ENCODE results near the gene NDUFS6.
"Not testable (repeated sequence)": the region's sequence is repeated elsewhere in the genome, so short reads cannot be mapped to it uniquely, and the experiment has no call there.

Gene NDUFS6

DNA sequence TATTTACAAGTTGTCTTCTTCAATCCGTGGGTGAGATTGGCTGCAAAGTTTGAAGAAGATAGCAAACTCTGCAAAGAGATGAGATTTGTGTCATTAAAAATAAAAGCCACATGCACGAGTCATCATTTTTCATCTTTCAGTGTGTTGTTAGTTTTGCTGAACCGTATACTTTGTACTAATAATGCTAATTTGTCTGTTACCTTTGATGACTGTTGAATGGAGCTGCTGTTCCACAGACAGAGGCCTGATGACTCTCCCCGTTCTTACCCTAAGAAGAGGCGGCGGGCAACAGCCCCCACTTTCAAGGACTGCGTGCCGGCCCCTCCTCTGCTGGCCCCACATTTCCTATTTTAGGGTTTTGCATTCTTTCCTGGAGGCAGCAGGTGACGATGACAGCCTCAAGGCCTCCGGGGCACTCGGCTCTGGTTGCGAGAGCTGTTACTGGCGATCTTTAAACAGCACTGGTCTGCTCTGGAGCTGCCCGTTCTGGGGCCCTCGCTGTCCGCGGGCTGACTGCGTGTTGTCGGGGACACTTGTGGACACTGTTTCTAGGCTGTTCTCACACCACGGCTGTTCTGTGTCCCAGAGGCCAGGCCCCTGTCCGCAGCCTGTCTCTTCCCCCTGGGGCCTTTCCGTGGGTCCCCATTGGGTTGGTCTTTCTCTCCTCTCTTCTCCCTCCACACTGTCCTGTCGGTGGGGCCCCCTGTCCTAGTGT lies 35.1 kb downstream of the NDUFS6 start:
- no peak for DNase-seq

DNA sequence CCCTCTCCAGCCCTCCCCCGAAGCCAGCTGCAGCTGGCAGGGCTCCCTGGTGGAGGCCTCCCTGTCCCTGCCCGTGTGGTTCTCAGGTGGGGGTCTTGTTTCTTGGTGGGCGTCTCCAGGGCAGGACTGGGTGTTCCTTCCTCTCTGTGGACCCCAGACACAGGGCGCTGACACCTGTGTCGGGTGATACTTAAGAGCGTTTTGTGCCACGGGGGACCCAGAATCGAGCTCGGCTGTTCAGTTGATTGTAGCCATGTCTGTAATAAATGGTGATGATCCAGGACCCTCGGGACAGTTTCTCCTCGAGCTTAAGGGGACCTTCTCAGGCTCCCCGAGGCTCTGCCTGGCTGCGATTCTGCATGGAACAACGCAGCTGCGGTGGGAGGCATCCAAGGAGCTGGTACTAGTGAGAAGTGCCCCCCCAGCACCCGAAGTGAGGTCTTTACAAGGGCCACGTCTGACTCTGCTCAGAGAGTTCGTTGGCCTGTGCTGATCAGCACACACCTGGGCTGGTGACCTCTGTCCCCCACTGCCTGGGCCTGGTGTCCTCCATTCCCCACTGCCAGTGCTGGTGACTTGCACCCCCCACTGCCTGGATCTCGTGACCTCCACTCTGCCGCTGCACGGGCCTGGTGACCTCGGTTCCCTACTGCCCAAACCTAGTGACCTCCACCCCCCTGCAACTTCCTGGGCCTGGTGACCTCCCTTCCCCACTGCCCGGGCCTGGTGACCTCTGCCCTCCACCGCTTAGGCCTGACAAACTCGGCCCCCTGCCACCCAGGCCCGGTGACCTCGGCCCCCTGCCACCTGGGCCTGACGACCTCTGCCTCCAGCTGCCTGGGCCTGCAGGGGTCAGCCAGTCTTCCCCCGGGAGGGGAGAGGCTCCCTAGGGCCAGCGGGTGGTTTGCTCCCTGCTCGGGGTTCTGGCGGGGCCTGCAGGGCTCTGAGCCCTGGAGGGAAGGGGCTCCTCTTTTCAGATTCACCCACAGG lies 36.0 kb downstream of the NDUFS6 start:
- no peak for DNase-seq

DNA sequence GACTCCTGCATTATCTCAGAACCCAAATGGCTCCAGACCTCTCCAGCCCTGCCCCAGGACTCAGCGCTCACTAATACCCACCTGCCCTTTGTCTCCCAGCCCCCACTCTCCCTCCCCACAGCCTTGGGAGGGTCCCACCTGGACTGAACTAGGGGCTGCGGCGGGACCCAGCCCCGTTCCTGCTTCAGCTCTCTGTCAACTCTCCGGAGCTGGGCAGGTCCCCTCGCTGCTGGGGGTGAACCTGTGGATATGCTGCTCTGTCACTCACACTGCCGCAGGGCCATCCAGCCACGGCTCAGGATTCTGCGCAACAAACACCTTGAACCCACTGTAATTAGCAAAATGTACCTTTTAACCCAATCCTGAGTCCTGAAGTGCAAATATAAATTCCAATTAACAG lies 36.8 kb downstream of the NDUFS6 start:
- DNase-seq = no peak

DNA sequence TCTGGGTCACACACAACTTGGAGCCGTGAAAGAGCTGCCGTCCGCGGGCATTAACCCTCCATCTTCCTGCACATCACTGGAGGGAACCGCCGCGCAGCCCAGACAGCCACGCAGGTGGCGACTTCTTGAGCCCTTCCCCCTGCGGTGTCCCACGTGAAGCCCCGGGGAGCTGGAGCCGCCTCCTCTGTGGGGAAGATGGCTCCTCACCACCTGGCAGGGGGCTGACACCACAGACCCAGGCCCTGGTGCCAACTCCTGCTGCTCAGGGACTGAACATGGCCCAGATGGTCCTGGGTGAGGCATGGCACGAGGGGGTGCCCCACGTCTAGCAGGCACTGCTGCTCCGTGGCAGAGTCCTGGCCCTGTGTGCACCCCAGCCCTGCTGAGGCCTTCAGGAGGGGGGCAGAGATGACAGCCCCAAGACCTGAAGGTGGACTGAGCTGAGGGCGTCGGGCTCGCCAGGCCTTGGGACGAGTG lies 38.9 kb downstream of the NDUFS6 start:
- no peak for DNase-seq

DNA sequence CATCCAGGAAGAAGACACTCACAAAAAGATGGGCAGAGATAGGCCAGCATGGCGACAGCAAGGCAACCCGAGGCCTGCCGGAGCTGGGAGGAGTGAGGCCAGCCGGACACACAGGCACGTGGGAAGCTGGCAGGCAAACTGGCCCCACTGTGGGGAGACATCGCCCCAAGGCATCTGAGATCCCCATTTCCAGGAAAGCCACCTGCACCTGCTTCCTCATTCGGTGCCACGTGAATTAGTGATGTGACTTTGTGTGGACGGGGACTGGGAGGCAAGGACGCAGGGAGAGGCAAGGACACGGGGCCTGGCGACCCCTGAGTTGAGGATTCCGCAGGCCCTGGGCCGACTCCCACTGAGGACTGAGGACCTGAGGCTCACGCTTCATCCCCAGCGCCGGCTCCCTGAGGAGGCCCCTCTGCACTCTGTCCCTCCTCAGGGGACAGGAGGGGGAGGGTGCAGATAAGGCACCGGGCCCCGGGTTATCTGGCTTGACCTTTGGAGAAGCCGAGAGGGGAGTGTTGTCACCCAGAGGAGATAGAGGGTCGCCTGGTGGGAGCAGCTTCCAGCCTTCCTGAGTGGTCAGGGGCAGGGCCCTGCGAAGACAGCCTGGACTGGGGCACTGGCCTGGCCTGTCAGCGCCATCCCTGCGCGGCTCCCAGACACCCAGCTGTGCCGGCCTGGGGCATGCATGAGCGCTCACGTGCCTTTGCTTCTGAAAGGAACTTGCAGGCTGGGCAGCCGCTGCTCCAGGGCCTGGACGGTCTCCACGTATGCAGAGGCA lies 39.7 kb downstream of the NDUFS6 start:
- DNase-seq = no peak

DNA sequence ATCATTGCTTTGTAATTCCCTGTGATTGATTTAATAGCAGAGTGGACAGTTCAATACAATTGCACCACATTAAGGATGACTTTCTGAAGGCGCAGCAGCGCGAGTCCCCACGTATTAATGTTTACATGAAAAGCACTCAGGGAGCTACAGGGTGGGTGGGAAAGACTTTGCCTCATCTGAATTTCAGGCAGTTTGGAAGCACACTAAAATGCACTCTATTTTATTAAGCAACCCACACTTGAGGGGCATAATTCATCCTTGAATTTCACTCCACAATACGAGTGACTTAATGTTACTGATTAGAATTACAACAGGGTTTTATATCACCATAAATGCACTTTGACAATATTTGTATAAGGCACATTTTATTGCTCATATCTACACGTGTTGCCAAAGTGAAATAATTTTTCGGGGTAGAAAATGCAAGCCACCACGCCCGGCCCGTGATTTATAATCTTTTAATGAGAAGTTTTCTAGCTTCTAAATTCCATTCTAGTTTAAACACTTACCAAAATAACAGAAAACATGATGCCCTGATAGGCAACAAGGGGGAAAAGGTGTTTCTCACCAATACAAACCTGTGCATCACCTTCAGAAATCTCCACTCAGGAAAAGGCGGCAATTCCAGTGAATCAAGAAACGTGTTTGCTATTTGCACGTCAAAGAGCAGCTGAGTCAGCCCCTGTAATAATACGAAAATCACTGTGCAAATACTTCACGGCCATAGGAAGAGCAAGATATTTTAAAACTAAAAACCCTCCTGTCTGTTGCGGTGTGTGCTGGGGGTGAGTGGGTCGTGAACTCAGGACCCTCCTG lies 41.0 kb downstream of the NDUFS6 start:
- no peak for DNase-seq

DNA sequence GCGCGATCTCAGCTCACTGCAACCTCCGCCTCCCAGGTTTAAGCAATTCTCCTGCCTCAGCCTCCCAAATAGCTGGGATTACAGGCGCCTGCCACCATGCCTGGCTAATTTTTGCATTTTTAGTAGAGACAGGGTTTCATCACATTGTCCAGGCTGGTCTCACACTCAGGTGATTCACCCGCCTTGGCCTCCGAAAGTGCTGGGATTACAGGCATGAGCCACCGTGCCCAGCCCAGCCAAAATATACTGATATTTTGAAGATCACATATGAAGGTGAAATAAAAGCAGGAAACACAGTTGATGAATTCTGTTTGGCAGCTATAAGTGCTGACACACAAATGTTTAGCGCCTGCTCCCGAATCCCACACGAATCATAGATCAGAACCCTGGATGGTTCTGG lies 42.6 kb downstream of the NDUFS6 start:
- not testable (repeated sequence) for DNase-seq

DNA sequence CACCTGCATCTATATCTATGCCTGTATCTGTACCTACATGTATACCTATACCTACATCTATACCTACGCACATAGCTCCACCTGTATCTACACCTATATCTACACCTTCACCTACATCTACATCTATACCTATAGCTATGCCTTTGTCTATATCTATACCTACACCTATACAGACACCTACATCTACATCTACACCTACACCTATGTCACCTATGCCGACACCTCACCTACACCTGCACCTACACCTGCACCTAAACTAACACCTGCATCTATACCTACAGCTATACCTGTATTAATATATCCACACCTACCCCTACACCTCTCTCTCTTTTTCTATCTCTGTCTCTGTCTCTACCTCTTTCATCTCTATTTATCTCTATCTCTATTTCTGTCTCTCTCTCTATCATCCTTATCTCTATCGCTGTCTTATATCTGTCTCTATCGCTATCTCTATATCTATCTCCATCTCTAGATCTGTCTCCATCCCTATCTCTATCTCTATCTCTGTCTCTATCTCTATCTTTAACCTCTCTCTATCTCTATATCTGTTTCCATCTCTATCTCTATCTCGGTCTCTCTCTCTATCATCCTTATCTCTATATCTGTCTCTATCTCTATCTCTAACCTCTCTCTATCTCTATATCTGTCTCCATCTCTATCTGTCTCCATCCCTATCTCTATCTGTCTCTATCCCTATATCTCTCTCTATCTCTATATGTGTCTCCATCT lies 43.7 kb downstream of the NDUFS6 start:
- DNase-seq = no peak

DNA sequence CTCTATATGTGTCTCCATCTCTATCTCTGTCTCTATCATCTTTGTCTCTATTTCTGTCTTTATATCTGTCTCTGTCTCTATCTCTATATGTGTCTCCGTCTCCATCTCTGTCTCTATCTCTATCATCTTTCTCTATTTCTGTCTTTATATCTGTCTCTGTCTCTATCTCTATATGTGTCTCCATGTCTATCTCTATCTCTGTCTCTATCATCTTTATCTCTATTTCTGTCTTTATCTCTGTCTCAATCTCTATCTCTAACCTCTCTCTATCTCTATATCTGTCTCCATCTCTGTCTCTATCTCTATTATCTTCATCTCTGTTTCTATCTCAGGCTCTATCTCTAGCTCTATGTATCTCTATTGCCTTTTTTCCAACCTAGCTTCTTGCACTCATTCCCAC lies 44.5 kb downstream of the NDUFS6 start:
- DNase-seq = no peak

DNA sequence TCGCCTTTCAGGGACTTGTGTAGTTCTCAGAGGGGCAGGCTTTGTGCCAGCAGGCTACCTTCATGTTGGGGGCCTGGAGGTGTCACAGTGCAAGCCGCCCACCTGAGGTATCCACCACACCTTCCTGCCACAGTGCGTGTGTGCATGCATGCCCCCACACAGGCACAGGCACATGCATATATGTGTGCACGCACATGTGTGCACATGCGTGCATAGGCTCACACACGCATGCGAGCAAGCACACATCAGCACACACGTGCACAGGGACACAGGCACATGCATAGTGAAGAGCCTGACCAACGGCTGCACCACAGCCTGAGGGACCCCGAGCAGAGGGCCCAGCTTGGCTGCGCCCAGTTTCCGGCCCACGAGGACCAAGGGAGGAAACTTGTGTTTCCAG lies 45.4 kb downstream of the NDUFS6 start:
- DNase-seq = no peak

DNA sequence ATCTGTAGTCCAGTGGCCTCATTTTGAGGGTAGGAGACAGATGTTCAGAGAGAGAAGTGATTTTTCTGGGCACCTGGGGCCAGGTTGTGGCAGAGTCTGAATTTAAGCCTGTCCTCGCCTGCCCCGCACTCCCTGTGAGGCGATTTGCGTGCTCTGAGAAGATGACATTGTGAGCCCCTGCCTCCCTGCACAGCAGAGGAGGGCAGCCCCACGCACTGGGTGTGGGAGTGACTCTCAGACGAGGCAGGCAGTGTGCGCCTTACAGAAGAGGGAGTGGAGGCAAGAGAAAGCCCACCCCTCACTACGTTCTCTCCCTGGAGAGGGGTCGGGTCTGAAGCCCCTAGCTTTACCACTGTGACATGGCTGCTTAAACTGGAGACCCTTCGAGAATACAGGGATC lies 45.8 kb downstream of the NDUFS6 start:
- no peak for DNase-seq

DNA sequence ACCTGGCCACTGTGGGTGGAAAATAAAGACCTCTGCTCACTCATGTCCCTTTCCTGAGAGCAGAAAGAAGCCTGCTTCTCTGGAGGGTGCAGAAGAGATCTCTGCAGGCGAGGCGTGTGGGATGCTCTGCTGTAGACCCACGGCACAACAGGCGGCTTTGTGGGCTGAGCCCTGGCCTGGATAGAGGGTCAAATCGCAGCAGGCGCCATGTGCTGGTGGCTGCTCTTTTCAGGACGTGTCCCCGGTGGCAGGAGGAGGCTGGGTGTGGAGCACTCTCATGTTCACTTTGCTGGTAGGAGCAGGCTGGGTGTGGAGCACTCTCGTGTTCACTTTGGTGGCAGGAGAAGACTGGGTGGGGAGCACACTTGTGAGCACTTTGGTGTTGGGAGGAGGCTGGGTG lies 46.4 kb downstream of the NDUFS6 start:
- no peak for DNase-seq

DNA sequence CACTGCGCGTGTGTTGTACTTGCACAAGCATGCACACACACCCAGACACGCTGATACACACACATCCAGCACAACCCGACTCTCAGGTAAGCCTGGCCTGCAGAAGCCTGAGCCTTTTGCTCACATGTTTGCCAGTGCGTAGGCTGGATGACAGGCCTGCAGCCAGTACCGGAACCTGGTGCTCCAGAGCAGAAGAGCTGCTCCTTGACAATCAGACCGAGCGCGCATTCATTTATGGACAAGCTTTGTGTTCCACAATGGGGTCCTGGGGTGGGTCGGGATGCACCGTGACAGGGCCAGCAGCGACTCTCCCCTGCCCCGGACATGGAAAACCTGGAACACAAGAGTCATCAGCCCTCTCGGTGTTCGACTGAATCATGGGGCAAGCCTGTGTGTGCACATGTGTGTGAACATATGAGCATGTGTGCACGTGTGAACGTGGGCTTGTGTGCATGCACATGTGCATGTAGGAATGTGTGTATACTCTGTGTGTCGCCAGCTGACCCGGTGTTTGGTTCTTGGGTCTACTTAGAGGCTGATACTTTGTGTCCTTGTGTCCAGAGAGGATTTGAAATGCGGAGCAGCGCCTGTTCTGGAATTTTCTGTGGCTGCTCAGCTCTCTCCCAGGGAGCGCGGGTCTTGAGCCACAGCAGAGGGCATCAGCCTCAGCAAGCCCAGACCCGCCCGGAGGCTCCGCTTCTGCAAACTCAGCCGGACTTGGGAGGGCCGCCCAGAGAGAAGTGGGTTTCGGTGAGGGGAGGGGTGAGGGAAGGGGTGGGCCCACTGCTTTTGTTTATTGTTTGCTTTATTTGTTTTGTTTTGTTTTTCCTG lies 49.3 kb downstream of the NDUFS6 start:
- no peak for DNase-seq

DNA sequence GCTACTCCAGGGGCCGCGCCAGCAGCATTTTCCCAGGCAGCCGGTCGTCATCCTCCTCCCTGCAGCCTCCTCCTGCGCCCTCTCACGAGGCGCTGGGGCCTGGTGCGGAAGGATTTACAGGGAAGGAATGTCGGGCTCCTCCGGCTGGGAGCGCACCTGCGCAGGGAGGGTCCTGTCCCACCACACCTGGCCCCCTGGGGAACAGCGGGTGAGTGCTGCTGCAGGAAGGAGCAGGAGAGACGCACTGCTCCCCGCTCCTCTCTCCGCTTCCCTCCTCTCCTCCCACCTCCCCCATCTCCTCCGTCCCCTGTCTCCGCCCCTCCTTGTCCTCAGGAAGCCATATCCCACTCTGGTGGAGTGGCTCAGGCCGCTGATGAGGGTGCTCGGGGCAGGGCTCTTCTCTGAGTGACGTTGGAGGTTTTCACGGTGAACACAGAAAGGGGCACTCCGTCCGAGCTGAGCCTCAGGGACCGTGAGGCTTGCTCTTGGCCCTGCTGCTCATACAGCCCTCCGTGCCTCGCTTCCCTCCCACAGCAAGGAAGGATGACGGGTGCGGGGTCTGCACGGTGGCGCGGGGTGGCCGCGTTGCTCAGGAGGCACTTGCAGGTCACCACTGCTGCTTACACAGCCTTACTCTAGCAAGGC lies 50.2 kb downstream of the NDUFS6 start:
- DNase-seq = no peak

DNA sequence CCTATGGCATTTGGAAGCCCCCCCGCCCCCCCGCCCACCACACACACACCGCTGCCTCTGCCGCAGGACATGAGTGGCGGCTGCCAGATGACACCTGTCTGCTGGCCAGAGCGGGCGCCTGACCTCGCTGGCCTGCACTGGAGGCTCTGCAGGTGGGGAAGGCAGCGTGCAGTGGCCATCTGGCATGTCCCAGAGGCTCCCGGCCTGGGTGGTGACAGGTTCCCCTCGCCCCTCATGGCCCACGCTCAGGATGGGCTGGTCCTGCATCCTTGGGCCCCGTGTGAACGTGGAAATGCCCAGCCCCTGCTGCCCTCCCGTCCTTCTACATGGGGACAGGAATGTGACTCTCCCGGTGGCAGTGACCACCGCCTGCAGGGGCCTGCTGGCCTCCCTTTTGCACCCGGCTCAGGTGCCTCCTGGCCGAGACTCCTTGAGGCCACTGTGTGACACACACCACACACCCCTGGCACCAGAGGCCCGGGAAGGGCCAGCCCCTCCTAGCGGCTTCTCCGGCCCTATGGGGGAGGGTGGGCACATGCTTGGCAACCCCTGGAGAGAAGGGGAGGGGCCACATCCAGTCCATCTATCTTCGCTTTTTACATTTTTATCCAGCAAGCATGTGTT lies 51.2 kb downstream of the NDUFS6 start:
- no peak for DNase-seq

DNA sequence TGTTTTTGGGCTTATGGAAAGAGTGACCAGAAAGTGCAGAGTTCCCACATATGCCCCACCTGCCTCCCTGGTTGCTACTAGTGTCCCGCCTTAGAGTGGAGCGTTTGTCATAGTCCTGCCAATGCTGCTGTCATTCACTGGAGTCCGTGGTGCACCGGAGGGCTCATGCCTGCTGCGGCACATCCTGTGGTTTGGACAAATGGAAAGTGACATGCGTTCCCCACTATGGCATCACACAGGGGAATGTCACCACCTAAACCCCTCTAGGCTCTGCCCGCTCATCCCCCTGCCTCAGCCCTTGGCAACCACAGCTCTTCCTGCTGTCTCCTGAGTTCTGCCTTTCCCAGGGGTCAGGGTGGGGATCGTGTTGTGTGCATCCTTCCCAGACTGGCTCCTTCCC lies 52.3 kb downstream of the NDUFS6 start:
- no peak for DNase-seq

DNA sequence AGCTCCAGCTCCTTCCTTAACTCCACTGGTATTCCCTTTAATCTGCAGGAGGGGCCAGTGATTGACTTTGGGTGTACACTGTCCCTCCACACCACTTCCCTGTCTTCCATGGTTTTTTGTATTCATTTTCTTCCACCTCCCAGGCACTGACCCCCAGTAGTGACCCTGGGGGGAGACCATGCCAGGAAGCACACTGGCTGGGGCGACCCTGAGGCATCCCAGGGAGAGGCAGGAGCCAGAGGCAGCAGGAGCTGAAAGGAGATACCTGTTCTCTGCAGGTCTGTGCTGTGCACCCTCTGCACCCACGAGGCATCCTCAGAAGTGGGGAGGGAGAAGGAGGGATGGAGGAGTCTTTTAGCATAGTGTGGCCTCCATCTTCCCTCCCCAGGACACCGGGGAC lies 53.9 kb downstream of the NDUFS6 start:
- no peak for DNase-seq

DNA sequence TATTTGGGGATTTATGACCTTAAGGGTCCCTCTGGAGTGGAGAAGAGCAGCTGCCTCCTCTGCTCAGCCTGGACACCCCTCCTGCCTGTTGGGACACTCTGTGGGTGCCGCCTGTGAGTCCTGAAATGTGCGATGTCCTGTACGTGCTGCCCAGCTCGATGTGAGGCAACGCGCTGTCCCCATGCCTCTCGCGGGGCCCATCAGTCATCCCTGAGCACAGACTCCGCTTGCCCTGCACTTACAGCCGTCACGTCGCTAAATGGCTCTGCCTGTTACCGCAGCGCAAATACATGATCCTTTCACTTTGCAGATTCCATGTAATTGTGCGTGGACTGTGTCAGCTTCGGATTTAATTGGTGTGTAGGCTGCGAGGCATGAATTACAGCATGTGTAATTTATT lies 54.4 kb downstream of the NDUFS6 start:
- DNase-seq = no peak

DNA sequence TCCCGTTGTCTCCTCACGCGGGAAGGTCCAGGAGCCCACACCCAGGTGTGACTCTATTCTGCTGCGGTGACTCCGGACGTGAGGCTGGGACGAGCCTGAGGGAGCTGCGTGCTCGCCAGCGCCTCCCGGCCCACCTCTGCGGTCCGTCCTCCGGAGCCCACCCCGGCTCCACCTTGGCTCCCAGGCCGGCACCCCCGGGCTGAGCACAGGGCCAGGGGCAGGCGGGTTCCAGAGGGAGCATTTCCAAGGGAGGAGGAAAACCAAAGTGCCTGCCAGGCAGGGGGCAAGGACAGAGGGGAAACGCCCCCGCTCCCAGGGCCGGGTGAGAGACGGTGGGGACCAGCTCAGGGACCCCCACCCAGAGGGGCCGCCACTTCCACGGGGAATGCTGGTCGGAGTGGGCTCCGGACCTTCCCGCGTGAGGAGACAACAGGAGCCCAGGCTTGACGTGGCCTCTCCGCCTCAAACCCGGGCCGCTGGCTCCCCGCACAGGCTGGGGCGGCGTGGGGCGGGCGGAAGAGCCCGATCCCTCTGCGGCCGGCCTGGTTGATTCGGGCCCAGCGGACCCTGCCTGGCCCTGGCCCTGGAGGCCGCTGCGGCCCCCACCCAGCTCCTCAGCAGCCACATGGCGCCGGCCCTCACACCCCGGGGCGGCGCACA lies 55.5 kb downstream of the NDUFS6 start:
- DNase-seq = no peak

Measured in activated gamma-delta T cell treated with Interleukin-2 at 50 U/mL for 16 hours (primary cell).